ENCODE data around the gene DNAJC3. TPM values are rescaled to one million over a fixed set of nuclear protein-coding genes. Genes with fewer than 3 reads are reported as not detected.

DNAJC3 gene
- total and polyA plus RNA-seq, 2 of the 8 experiments (the other 6 are each of a cell fraction or from before 2014, with no cell fraction given) = 4.3 to 24.1 TPM

DNA sequence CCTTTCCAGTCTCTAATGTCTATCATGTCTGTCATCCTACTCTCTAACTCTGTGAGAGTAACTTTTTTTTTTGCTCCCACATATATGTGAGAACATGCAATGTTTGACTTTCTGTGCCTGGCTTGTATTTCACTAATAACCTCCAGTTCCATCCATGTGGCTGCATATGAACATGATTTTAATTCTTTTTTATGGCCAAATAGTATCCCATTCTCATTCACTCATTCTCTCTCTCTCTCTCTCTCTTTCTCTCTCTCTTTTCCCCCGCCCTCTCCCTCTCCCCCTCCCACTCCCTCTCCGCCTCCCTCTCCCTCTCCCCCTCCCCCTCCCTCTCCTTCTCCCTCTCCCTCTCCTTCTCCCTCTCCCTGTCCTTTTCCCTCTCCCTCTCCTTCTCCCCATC is 52.0 kb downstream of the DNAJC3 start:
- H3K27ac ChIP-seq (ENCODE audit: low read depth, low read length) = no peak overlapping the region
- H4K8ac ChIP-seq (ENCODE audit: extremely low read depth, insufficient read depth, low read length) = no peak overlapping the region
- 70% methylated on average over 2 of the region's 2 CpGs; no CpG with 5 or more reads in 1 of the 2 experiments for WGBS, 2 experiments (ENCODE audit: extremely low coverage in 1 of 2, insufficient coverage in 1 of 2, insufficient read length in 1 of 2, insufficient replicate concordance in 2 of 2, low coverage in 1 of 2, low lambda C conversion rate in 2 of 2, missing lambda C conversion rate in 1 of 2)
- DNase-seq (ENCODE audit: low read depth in 1 of 2, low spot score in 2 of 2) (no peak), FAIRE-seq (no peak)
- H2BK120ac ChIP-seq (replicated peaks; ENCODE audit: low read depth, low read length) = no peak overlapping the region
- no peak overlapping the region for H2BK12ac ChIP-seq (ENCODE audit: low read depth, low read length)
- no peak overlapping the region for H3K14ac ChIP-seq (ENCODE audit: insufficient read length)
- H3K4me3 ChIP-seq (ENCODE audit: extremely low read depth in 1 of 4, insufficient read depth in 2 of 4, low read depth in 3 of 4, low read length in 4 of 4) = no peak overlapping the region
- H2BK5ac ChIP-seq (ENCODE audit: low read depth, low read length) = no peak overlapping the region
- no peak overlapping the region for H4K5ac ChIP-seq (ENCODE audit: insufficient read length, low read depth, low read length)
- H3K18ac ChIP-seq (ENCODE audit: extremely low read depth, low read length) = no peak overlapping the region
- peaks cover 0 to 1% of the 10 kb centered on the region in 2 experiments for H4K20me1 ChIP-seq (replicated peaks in 1 of 2; ENCODE audit: control insufficient read depth in 1 of 2, insufficient read depth in 2 of 2, low read length in 2 of 2)
- ChIA-PET CTCF (ENCODE audit: partially characterized antibody) (interaction anchor here (0.7 kb wide), 1 partner anchor 1126 kb away, joined by 4 read pairs; no protein-coding TSS in a partner anchor), POLR2A (ENCODE audit: partially characterized antibody) (no interaction called here)
- H3K79me2 ChIP-seq (ENCODE audit: control insufficient read depth in 1 of 2, insufficient read depth in 2 of 2, low read length in 2 of 2) = no peaks in the 10 kb centered on the region; a peak in 2 of 4 replicates
- no peak overlapping the region for H3K4ac ChIP-seq (replicated peaks; ENCODE audit: insufficient read length, low read depth, low read length)
- peaks cover 3 to 11% of the 10 kb centered on the region in 2 experiments; a peak in 3 of 4 replicates for H3K9me3 ChIP-seq (ENCODE audit: insufficient read depth in 2 of 2, low read depth in 1 of 2, low read length in 1 of 2)
- no peak overlapping the region for H3K23ac ChIP-seq (ENCODE audit: insufficient read length)
- no peak overlapping the region for H2BK15ac ChIP-seq (ENCODE audit: low read length)
- H2AFZ ChIP-seq (ENCODE audit: low read length) = no peak overlapping the region
- no peak overlapping the region for H3K56ac ChIP-seq (replicated peaks; ENCODE audit: insufficient read length, low read depth, low read length)
- TF ChIP-seq RAD21 (IDR thresholded peaks at IDR 0.05 in 1 of 2, conservative IDR thresholded peaks at IDR 0.05 in 1 of 2; ENCODE audit: low read depth in 2 of 2, low read length in 2 of 2) (no peak), BRCA1 (IDR thresholded peaks at IDR 0.05; ENCODE audit: low read depth, low read length) (no peak)
- no peak overlapping the region for H2AK5ac ChIP-seq (ENCODE audit: low read depth, low read length)
- H2BK20ac ChIP-seq (ENCODE audit: low read length) = no peak overlapping the region
- H3K9ac ChIP-seq (replicated peaks in 1 of 4; ENCODE audit: extremely low read depth in 1 of 4, low read depth in 3 of 4, low read length in 3 of 4) = no peak overlapping the region
- H3K79me1 ChIP-seq (ENCODE audit: low read depth, low read length) = no peaks in the 10 kb centered on the region
- H3K23me2 ChIP-seq (ENCODE audit: low read depth, low read length) = no peaks in the 10 kb centered on the region; the same call in 1 of the 2 replicates
- no peak overlapping the region for H3K4me2 ChIP-seq (ENCODE audit: insufficient read depth in 1 of 2, low read depth in 2 of 2, low read length in 2 of 2)
- no peak overlapping the region for H4K91ac ChIP-seq (replicated peaks; ENCODE audit: insufficient read length, low read length)
- H3K4me1 ChIP-seq (replicated peaks in 1 of 4; ENCODE audit: control insufficient read depth in 3 of 4, insufficient read depth in 4 of 4, low read length in 3 of 4) = no peaks in the 10 kb centered on the region
- no peaks in the 10 kb centered on the region for H3K27me3 ChIP-seq (replicated peaks in 1 of 4; ENCODE audit: control insufficient read depth in 3 of 4, extremely low read depth in 1 of 4, insufficient read depth in 3 of 4, low read length in 3 of 4)
- peaks cover 0 to 3% (median 0%) of the 10 kb centered on the region in 4 experiments; a peak in 1 of 8 replicates for H3K36me3 ChIP-seq (ENCODE audit: control insufficient read depth in 2 of 4, insufficient read depth in 4 of 4, low read length in 3 of 4)
